HuH-7 (cell line): ENCODE data around the gene EML1.

Experiments
- DNase-seq: peaks from one replicate; pipeline ENCODE4 v3.0.0; 2011; ENCODE audit warnings: low spot score

Gene EML1

GRCh38 chr14:99829450-99829849, 36.2 kb downstream of the EML1 start:
- no peak for DNase-seq

- DNase-seq = no peak
Measured at GRCh38 chr14:99831303-99831702, 38.1 kb downstream of the EML1 start.

GRCh38 chr14:99831903-99832685, 38.9 kb downstream of the EML1 start:
- no peak for DNase-seq

- DNase-seq = no peak
Measured at GRCh38 chr14:99837822-99838221, 44.6 kb downstream of the EML1 start.

- peak; percentile 41 for DNase-seq
Measured at GRCh38 chr14:99838639-99839134, 45.5 kb downstream of the EML1 start.

GRCh38 chr14:99839696-99840095, 46.5 kb downstream of the EML1 start:
- no peak for DNase-seq

GRCh38 chr14:99840265-99840664, 47.1 kb downstream of the EML1 start:
- no peak for DNase-seq

GRCh38 chr14:99840774-99841305, 47.6 kb downstream of the EML1 start:
- no peak for DNase-seq

GRCh38 chr14:99841436-99842071, 48.3 kb downstream of the EML1 start:
- no peak for DNase-seq

GRCh38 chr14:99842141-99842540, 48.9 kb downstream of the EML1 start:
- DNase-seq = no peak

GRCh38 chr14:99846808-99847207, 53.6 kb downstream of the EML1 start:
- no peak for DNase-seq

- no peak for DNase-seq
Measured at GRCh38 chr14:99850709-99851108, 57.5 kb downstream of the EML1 start.

- no peak for DNase-seq
Measured at GRCh38 chr14:99852578-99852977, 59.4 kb downstream of the EML1 start.

- DNase-seq = no peak
Measured at GRCh38 chr14:99853206-99853605, 60.0 kb downstream of the EML1 start.

- DNase-seq = no peak
Measured at GRCh38 chr14:99854831-99855230, 61.6 kb downstream of the EML1 start.

- no peak for DNase-seq
Measured at GRCh38 chr14:99855271-99855670, 62.1 kb downstream of the EML1 start.

- no peak for DNase-seq
Measured at GRCh38 chr14:99857551-99857950, 64.3 kb downstream of the EML1 start.

GRCh38 chr14:99860219-99860618, 67.0 kb downstream of the EML1 start:
- DNase-seq = no peak

GRCh38 chr14:99862136-99862535, 68.9 kb downstream of the EML1 start:
- no peak for DNase-seq

GRCh38 chr14:99863059-99863458, 69.8 kb downstream of the EML1 start:
- DNase-seq = no peak

GRCh38 chr14:99865408-99865807, 72.2 kb downstream of the EML1 start:
- DNase-seq = no peak

GRCh38 chr14:99870617-99871016, 77.4 kb downstream of the EML1 start:
- DNase-seq = no peak

- DNase-seq = no peak
Measured at GRCh38 chr14:99871771-99872170, 78.6 kb downstream of the EML1 start.
